GM23338 (cell line): Measurements from ENCODE around the gene PGA3.

Experiments
- CREB1 ChIP-seq: fragments of 250-450 bp; sonication (Bioruptor Pico); IDR thresholded peaks from 2 replicates; pipeline ENCODE4 v1.5.0; 2020; ENCODE audit warnings: low read depth, mild to moderate bottlenecking, moderate library complexity
- EZH2 ChIP-seq: fragments of 200-600 bp; sonication (generic); IDR thresholded peaks from one replicate; pipeline ENCODE4 v1.8.0; 2017; ENCODE audit warnings: antibody characterized with exemption, mild to moderate bottlenecking, low read depth; ENCODE audit not compliant: unreplicated experiment
- EZH2phosphoT487 ChIP-seq: fragments of 200-600 bp; sonication (generic); IDR thresholded peaks from one replicate; pipeline ENCODE4 v1.8.1; 2018; ENCODE audit warnings: antibody characterized with exemption; ENCODE audit not compliant: unreplicated experiment
- JUNB ChIP-seq: IDR thresholded peaks from one replicate; pipeline ENCODE4 v1.6.1; 2016; ENCODE audit warnings: antibody characterized with exemption; ENCODE audit not compliant: unreplicated experiment
- NANOG ChIP-seq: IDR thresholded peaks from 2 replicates; pipeline ENCODE4 v1.6.1; 2016; ENCODE audit warnings: antibody characterized with exemption, borderline replicate concordance
- POLR2AphosphoS5 ChIP-seq: IDR thresholded peaks from 2 replicates; pipeline ENCODE4 v1.6.1; 2016; ENCODE audit warnings: antibody characterized with exemption, low read depth
- REST ChIP-seq: IDR thresholded peaks from one replicate; pipeline ENCODE4 v1.6.1; 2018; ENCODE audit warnings: antibody characterized with exemption; ENCODE audit not compliant: unreplicated experiment
- STAT1 ChIP-seq: IDR thresholded peaks from one replicate; pipeline ENCODE4 v1.6.1; 2016; ENCODE audit warnings: antibody characterized with exemption; ENCODE audit not compliant: unreplicated experiment
- ZNF114 ChIP-seq: fragments of 250-450 bp; sonication (Bioruptor Pico); IDR thresholded peaks from 2 replicates; pipeline ENCODE4 v1.5.0; 2020; ENCODE audit warnings: mild to moderate bottlenecking, moderate library complexity
- ZNF462 ChIP-seq: fragments of 250-450 bp; sonication (Bioruptor Pico); IDR thresholded peaks from 2 replicates; pipeline ENCODE4 v1.5.0; 2020; ENCODE audit warnings: mild to moderate bottlenecking, moderate library complexity
- TF ChIP-seq, protein P1 (sequence below), 2 experiments: fragments of 200-600 bp in 1 of 2; sonication (generic) in 1 of 2; conservative IDR thresholded peaks; 2 replicates each; pipeline versions ENCODE4 v1.5.1 to v1.6.1; 2016 to 2017; ENCODE audit warnings: antibody characterized with exemption in 2 of 2, low read depth in 2 of 2, mild to moderate bottlenecking in 2 of 2, moderate library complexity in 1 of 2
- TF ChIP-seq, protein P2 (sequence below): IDR thresholded peaks from 2 replicates; pipeline ENCODE4 v1.6.1; 2016; ENCODE audit warnings: antibody characterized with exemption

DNA sequence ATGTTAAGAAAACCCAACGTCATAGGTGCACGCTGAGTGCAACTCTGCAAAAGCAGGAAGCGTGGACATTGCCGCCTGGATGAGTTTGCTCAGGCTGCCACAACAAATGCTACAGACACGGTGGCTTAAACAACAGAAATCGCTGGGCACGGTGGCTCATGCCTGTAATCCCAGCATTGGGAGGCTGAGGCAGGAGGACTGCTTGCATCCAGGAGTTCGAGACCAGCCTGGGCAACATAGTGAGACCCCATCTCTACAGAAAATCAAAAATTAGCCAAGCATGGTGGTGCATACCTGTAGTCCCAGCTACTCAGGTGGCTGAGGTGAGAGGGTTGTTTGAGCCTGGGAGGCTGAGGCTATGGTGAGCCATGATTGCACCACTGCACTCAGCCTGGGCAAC, 13.4 kb upstream of the PGA3 start:
- TF ChIP-seq, protein P1, sequence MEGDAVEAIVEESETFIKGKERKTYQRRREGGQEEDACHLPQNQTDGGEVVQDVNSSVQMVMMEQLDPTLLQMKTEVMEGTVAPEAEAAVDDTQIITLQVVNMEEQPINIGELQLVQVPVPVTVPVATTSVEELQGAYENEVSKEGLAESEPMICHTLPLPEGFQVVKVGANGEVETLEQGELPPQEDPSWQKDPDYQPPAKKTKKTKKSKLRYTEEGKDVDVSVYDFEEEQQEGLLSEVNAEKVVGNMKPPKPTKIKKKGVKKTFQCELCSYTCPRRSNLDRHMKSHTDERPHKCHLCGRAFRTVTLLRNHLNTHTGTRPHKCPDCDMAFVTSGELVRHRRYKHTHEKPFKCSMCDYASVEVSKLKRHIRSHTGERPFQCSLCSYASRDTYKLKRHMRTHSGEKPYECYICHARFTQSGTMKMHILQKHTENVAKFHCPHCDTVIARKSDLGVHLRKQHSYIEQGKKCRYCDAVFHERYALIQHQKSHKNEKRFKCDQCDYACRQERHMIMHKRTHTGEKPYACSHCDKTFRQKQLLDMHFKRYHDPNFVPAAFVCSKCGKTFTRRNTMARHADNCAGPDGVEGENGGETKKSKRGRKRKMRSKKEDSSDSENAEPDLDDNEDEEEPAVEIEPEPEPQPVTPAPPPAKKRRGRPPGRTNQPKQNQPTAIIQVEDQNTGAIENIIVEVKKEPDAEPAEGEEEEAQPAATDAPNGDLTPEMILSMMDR (conservative IDR thresholded peaks at IDR 0.05; ENCODE audit: low read depth in 2 of 2) = no peak
- TF ChIP-seq JUNB (no peak), EZH2 (no peak), STAT1 (no peak), POLR2AphosphoS5 (no peak), EZH2phosphoT487 (no peak), REST (no peak), CREB1 (no peak), ZNF114 (CRISPR knock-in tag) (no peak), NANOG (no peak), ZNF462 (CRISPR knock-in tag) (no peak)
- TF ChIP-seq, protein P2, sequence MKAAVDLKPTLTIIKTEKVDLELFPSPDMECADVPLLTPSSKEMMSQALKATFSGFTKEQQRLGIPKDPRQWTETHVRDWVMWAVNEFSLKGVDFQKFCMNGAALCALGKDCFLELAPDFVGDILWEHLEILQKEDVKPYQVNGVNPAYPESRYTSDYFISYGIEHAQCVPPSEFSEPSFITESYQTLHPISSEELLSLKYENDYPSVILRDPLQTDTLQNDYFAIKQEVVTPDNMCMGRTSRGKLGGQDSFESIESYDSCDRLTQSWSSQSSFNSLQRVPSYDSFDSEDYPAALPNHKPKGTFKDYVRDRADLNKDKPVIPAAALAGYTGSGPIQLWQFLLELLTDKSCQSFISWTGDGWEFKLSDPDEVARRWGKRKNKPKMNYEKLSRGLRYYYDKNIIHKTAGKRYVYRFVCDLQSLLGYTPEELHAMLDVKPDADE = no peak
